Fibroblast of lung (primary cell): ENCODE results near the gene UBN1. TPM values are rescaled to one million over a fixed set of nuclear protein-coding genes. Genes with fewer than 3 reads are reported as not detected.

Experiments used
- DNase-seq, 2 donors: peaks; one replicate each; pipeline versions ENCODE4 v3.0.0 to v3.0.0-alpha.2; 2010; ENCODE audit warnings: low read depth in 2 of 2
- H2AFZ ChIP-seq: 2 replicates; pipeline ENCODE4 v1.5.1; 2012; ENCODE audit warnings: low read length, control low read depth, inconsistent platforms
- H3K27ac ChIP-seq: 2 replicates; pipeline ENCODE4 v1.5.1; 2011; ENCODE audit warnings: low read length, control low read depth; ENCODE audit not compliant: insufficient read depth
- H3K27me3 ChIP-seq: 2 replicates; pipeline ENCODE4 v1.5.1; 2011; ENCODE audit warnings: mild to moderate bottlenecking, low read length; ENCODE audit not compliant: control insufficient read depth, insufficient read depth
- H3K36me3 ChIP-seq: 2 replicates; pipeline ENCODE4 v1.5.1; 2011; ENCODE audit warnings: low read length; ENCODE audit not compliant: control insufficient read depth, insufficient read depth
- H3K4me1 ChIP-seq: 2 replicates; pipeline ENCODE4 v1.5.1; 2011; ENCODE audit warnings: low read length; ENCODE audit not compliant: control insufficient read depth, insufficient read depth; ENCODE audit errors: extremely low read depth
- H3K4me2 ChIP-seq: 2 replicates; pipeline ENCODE4 v1.5.1; 2011; ENCODE audit warnings: low read length, control low read depth; ENCODE audit not compliant: insufficient read depth; ENCODE audit errors: extremely low read depth
- H3K4me3 ChIP-seq, 4 experiments: fragments of 200-600 bp in 1 of 4; sonication (generic) in 1 of 4; replicated peaks in 1 of 4; 2 replicates each; pipeline ENCODE4 v1.5.1; 2011 to 2016; ENCODE audit warnings: low read length in 4 of 4, low read depth in 3 of 4, mild to moderate bottlenecking in 3 of 4, control low read depth in 2 of 4, inconsistent platforms in 1 of 4, mixed read lengths in 1 of 4; ENCODE audit not compliant: insufficient read depth in 1 of 4; ENCODE audit errors: control extremely low read depth in 1 of 4
- H3K79me2 ChIP-seq: 2 replicates; pipeline ENCODE4 v1.5.1; 2012; ENCODE audit warnings: mild to moderate bottlenecking, low read length, inconsistent platforms; ENCODE audit not compliant: control insufficient read depth, insufficient read depth
- H3K9ac ChIP-seq: 2 replicates; pipeline ENCODE4 v1.5.1; 2011; ENCODE audit warnings: mild to moderate bottlenecking, low read length, control low read depth; ENCODE audit not compliant: insufficient read depth
- H3K9me3 ChIP-seq: 2 replicates; pipeline ENCODE4 v1.5.1; 2012; ENCODE audit warnings: low read depth, low read length; ENCODE audit not compliant: control insufficient read depth, insufficient read depth
- H4K20me1 ChIP-seq: 2 replicates; pipeline ENCODE4 v1.5.1; 2011; ENCODE audit warnings: low read length; ENCODE audit not compliant: control insufficient read depth, insufficient read depth; ENCODE audit errors: extremely low read depth
- CTCF ChIP-seq, 2 donors: IDR thresholded peaks in 1 of 2; conservative IDR thresholded peaks in 1 of 2; 1 replicate in 1 of 2; 2 replicates in 1 of 2; pipeline ENCODE4 v1.5.1; 2011 to 2012; ENCODE audit warnings: low read length in 2 of 2, control low read depth in 1 of 2, inconsistent platforms in 1 of 2, low read depth in 1 of 2, mild to moderate bottlenecking in 1 of 2
- EZH2 ChIP-seq: IDR thresholded peaks from 2 replicates; pipeline ENCODE4 v1.5.1; 2012; ENCODE audit warnings: low read length, control low read depth, mild to moderate bottlenecking; ENCODE audit errors: missing control alignments
- polyA plus RNA-seq, 2 donors: library from polyadenylated mRNA; depleted of rRNA in 1 of 2; stranded (reverse) in 1 of 2; unstranded in 1 of 2; fragments of >200 nt; gene quantifications; 2 replicates each; pipeline ENCODE4 v1.2.1, GENCODE V29; 2011 to 2012; ENCODE audit warnings: missing spikeins in 1 of 2
- total RNA-seq: library from RNA; depleted of rRNA; stranded (reverse); fragments of >200 nt; gene quantifications from 2 replicates; pipeline ENCODE4 v1.2.1, GENCODE V29; 2014

The UBN1 gene
- total and polyA plus RNA-seq, 2 donors (not counting 1 experiment from before 2014, with no cell fraction given): 13.6 to 21.1 TPM

DNA sequence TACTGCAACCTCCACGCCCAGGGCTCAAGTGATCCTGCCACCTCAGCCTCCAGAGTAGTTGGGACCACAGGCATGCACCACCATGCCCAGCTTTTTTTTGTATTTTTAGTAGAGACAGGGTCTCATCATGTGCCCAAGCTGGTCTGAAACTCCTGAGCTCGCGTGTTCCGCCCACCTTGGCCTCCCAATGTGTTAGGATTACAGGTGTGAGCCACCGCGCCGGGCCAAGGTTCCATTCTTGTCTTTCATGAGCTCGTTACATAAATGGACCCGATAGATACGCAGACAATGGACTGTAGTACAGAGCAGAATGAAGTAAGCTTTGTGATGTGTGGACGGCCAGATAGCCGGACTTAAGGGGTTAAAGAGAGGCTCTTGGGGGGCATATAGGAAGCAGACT, 19.3 kb downstream of the UBN1 start:
- Histone ChIP-seq H3K36me3 (peaks cover 14% of the 10 kb centered on the region), H3K79me2 (peaks cover 49% of the 10 kb centered on the region), H3K9ac (no peak overlapping the region), H3K27ac (no peak overlapping the region), H4K20me1 (peaks cover 1% of the 10 kb centered on the region), H3K4me1 (no peaks in the 10 kb centered on the region), H3K27me3 (no peaks in the 10 kb centered on the region), H3K4me2 (no peak overlapping the region), H3K9me3 (no peaks in the 10 kb centered on the region), H3K4me3 (no peak overlapping the region), H2AFZ (no peak overlapping the region)
- DNase-seq: no peak
- TF ChIP-seq EZH2 (no peak), CTCF (conservative IDR thresholded peaks at IDR 0.05 in 1 of 2, IDR thresholded peaks at IDR 0.05 in 1 of 2; ENCODE audit: low read depth in 1 of 2, low read length in 2 of 2) (no peak)

- Histone ChIP-seq H2AFZ (no peak overlapping the region), H3K36me3 (peaks cover 18% of the 10 kb centered on the region), H3K79me2 (peaks cover 46% of the 10 kb centered on the region), H3K27me3 (no peaks in the 10 kb centered on the region), H3K4me2 (no peak overlapping the region), H3K4me3 (no peak overlapping the region), H4K20me1 (peaks cover 1% of the 10 kb centered on the region), H3K27ac (no peak overlapping the region), H3K9ac (no peak overlapping the region), H3K4me1 (no peaks in the 10 kb centered on the region), H3K9me3 (no peaks in the 10 kb centered on the region)
- no peak for DNase-seq
- TF ChIP-seq CTCF (conservative IDR thresholded peaks at IDR 0.05 in 1 of 2, IDR thresholded peaks at IDR 0.05 in 1 of 2; ENCODE audit: low read depth in 1 of 2, low read length in 2 of 2): no peak
- no peak for TF ChIP-seq EZH2
Observed at GRCh38 chr16:4868026-4868425, 20.7 kb downstream of the UBN1 start.

DNA sequence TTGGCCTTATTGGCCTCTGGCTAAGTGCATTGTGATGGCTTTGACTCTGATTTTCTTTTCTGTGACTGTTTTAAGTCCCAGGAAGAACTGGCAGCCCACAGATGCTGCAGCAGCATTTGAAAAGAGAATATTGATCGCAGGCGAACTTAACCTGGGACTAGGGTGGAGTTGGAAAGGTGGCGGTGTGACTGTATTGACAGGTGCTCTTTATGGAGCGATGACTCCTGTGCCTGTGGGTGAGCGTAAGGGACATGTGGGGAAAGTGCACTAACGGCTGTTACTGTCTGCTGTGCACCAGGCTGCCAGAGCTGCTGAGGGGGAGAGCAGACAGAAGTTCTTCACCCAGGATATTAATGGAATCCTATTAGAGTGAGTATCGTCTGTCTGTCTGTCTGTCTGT, 21.3 kb downstream of the UBN1 start:
- no peaks in the 10 kb centered on the region for H3K9me3 ChIP-seq
- H4K20me1 ChIP-seq: peaks cover 1% of the 10 kb centered on the region
- no peak overlapping the region for H3K27ac ChIP-seq
- no peak overlapping the region for H3K4me3 ChIP-seq
- no peak for DNase-seq
- peaks cover 45% of the 10 kb centered on the region for H3K79me2 ChIP-seq
- H3K4me2 ChIP-seq: no peak overlapping the region
- no peak overlapping the region for H2AFZ ChIP-seq
- peaks cover 21% of the 10 kb centered on the region for H3K36me3 ChIP-seq
- no peak for TF ChIP-seq CTCF (conservative IDR thresholded peaks at IDR 0.05 in 1 of 2, IDR thresholded peaks at IDR 0.05 in 1 of 2; ENCODE audit: low read depth in 1 of 2, low read length in 2 of 2)
- TF ChIP-seq EZH2: no peak
- no peaks in the 10 kb centered on the region for H3K27me3 ChIP-seq
- no peak overlapping the region for H3K9ac ChIP-seq
- no peaks in the 10 kb centered on the region for H3K4me1 ChIP-seq
